Measurements from ENCODE around the gene ULBP1. TPM values are rescaled to one million over a fixed set of nuclear protein-coding genes. Genes with fewer than 3 reads are reported as not detected.
A peak's percentile ranks its signal among the peaks of the same experiment; 100 is the strongest.

Gene ULBP1
- total RNA-seq, 1 donor from 2014 or later: 0.11 TPM

DNA sequence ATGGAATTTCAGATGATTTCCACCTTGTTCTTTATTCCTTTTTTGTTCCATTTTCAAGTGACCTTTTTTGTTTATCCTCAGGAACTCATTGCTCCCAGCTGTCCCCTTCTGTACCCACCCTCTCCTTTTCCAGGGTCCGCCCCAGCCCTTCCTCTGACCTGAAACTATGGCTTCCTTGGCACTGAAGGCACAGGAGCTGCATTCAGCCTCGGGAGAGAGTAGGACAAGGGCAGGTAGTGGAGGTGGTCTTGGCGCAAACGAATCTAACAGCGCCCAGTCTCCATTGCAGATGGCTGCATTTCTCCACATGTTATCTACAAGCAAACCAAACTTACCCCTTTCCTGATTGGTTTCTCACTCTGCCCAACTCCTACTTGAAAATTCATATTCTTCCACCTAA is 30.7 kb upstream of the ULBP1 start:
- DNase-seq (ENCODE audit: low spot score): no peak
- H3K27me3 ChIP-seq: peaks cover 100% of the 10 kb centered on the region
- H3K36me3 ChIP-seq: no peaks in the 10 kb centered on the region
- no peaks in the 10 kb centered on the region for H4K20me1 ChIP-seq (ENCODE audit: low read depth)
- H2AFZ ChIP-seq (replicated peaks): no peak overlapping the region
- no peaks in the 10 kb centered on the region for H3K36me3 Mint-ChIP-seq
- H3K79me2 ChIP-seq (ENCODE audit: low read depth): no peaks in the 10 kb centered on the region
- no peak overlapping the region for H3K4me3 Mint-ChIP-seq
- H3K4me1 ChIP-seq: no peaks in the 10 kb centered on the region
- H3K27me3 Mint-ChIP-seq (ENCODE audit: insufficient read depth, low read depth): peaks cover 78% of the 10 kb centered on the region
- H3K27ac ChIP-seq: no peak overlapping the region
- no peaks in the 10 kb centered on the region for H3K4me1 Mint-ChIP-seq
- no peak overlapping the region for H3K9ac ChIP-seq
- H3K4me2 ChIP-seq: no peak overlapping the region
- no peaks in the 10 kb centered on the region for H3F3A ChIP-seq (ENCODE audit: low read depth)
- H3K4me3 ChIP-seq: no peak overlapping the region
- no peak overlapping the region for H3K27ac Mint-ChIP-seq
- TF ChIP-seq, protein P1, sequence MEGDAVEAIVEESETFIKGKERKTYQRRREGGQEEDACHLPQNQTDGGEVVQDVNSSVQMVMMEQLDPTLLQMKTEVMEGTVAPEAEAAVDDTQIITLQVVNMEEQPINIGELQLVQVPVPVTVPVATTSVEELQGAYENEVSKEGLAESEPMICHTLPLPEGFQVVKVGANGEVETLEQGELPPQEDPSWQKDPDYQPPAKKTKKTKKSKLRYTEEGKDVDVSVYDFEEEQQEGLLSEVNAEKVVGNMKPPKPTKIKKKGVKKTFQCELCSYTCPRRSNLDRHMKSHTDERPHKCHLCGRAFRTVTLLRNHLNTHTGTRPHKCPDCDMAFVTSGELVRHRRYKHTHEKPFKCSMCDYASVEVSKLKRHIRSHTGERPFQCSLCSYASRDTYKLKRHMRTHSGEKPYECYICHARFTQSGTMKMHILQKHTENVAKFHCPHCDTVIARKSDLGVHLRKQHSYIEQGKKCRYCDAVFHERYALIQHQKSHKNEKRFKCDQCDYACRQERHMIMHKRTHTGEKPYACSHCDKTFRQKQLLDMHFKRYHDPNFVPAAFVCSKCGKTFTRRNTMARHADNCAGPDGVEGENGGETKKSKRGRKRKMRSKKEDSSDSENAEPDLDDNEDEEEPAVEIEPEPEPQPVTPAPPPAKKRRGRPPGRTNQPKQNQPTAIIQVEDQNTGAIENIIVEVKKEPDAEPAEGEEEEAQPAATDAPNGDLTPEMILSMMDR (IDR thresholded peaks at IDR 0.05): no peak
- no peaks in the 10 kb centered on the region for H3K9me3 ChIP-seq (ENCODE audit: low read depth)
- H3K9me3 Mint-ChIP-seq: no peaks in the 10 kb centered on the region

DNA sequence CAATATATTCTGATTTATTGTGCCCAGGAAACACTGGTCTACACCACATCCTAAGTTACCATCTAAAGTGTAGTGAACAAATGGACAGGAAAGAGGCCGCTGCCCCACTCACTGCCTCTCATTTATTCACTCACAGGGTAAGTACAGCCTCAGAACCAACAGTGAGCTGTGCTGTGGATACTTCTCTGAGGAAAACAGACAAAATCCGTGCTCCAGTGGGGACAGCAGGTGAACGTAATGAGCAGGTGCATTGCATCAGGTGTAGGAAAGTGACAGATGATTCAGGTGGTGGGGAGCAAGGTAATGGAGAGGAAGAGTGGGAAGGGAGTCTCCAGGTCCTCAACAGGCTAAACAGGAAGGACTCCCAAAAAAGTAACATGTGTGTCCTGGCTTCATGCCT is 30.3 kb upstream of the ULBP1 start:
- Mint-ChIP-seq H3K4me3 (no peak overlapping the region), H3K36me3 (no peaks in the 10 kb centered on the region), H3K9me3 (no peaks in the 10 kb centered on the region), H3K4me1 (no peaks in the 10 kb centered on the region), H3K27me3 (ENCODE audit: insufficient read depth, low read depth) (peaks cover 78% of the 10 kb centered on the region), H3K27ac (no peak overlapping the region)
- Histone ChIP-seq H3K79me2 (ENCODE audit: low read depth) (no peaks in the 10 kb centered on the region), H3K9ac (no peak overlapping the region), H3K4me1 (peaks cover 2% of the 10 kb centered on the region), H2AFZ (replicated peaks) (no peak overlapping the region), H3K9me3 (ENCODE audit: low read depth) (no peaks in the 10 kb centered on the region), H3K36me3 (no peaks in the 10 kb centered on the region), H4K20me1 (ENCODE audit: low read depth) (no peaks in the 10 kb centered on the region), H3K27me3 (peaks cover 100% of the 10 kb centered on the region), H3K27ac (no peak overlapping the region), H3K4me3 (no peak overlapping the region), H3F3A (ENCODE audit: low read depth) (no peaks in the 10 kb centered on the region), H3K4me2 (no peak overlapping the region)
- DNase-seq (ENCODE audit: low spot score): no peak
- TF ChIP-seq EZH2 (IDR thresholded peaks at IDR 0.05): no peak
- TF ChIP-seq EZH2phosphoT487 (IDR thresholded peaks at IDR 0.05): no peak
- TF ChIP-seq, protein P1 (IDR thresholded peaks at IDR 0.05): no peak

DNA sequence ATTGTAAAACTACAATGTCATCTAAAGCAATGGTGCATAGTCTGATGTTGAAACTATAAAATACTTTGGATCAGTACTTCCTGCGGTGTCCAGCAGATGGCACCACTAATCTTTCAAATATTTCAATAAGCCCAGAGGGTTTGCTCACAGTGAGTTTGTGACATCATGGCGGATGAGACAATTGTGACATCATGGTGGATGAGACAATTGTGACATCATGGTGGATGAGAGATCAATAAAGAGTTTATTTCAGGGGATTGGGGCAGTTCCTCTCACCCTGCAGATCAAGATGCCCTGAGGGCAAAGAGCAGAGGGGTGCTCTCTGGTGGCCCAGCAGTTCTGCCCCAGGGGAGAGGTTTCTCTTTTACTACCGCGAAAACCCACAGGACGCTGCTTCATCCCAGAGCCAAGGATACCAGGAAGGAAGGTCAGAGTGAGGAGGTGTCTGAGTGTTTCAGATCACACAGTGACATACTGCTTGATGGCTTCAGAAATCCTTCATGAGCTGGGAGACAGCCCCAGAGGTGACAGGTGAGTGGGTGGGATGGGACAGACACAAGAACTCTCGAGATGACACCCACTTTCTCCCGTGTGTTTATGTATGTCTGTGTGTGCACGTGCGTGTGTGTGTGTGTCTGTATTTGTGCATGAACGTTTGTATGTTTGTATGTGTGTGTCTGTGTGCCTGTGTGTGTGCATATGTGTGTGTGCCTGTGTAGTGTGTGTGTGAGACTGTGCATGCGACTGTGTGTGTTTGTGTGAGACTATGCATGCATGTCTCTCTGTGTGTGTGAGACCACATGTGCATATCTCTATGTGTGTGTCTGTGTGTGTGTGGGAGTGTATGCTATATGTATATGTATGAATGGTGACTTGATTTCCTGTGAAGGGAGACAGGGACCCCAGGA is 29.2 kb upstream of the ULBP1 start:
- Histone ChIP-seq H3K79me2 (ENCODE audit: low read depth) (no peaks in the 10 kb centered on the region), H3K27me3 (peaks cover 100% of the 10 kb centered on the region), H4K20me1 (ENCODE audit: low read depth) (peaks cover 6% of the 10 kb centered on the region), H3K4me3 (no peak overlapping the region), H3K4me1 (peaks cover 5% of the 10 kb centered on the region), H3F3A (ENCODE audit: low read depth) (no peaks in the 10 kb centered on the region), H3K36me3 (no peaks in the 10 kb centered on the region), H3K4me2 (no peak overlapping the region), H2AFZ (replicated peaks) (no peak overlapping the region), H3K27ac (no peak overlapping the region), H3K9ac (no peak overlapping the region), H3K9me3 (ENCODE audit: low read depth) (no peaks in the 10 kb centered on the region)
- Mint-ChIP-seq H3K4me3 (no peak overlapping the region), H3K27me3 (ENCODE audit: insufficient read depth, low read depth) (peaks cover 81% of the 10 kb centered on the region), H3K9me3 (no peaks in the 10 kb centered on the region), H3K36me3 (no peaks in the 10 kb centered on the region), H3K4me1 (peaks cover 4% of the 10 kb centered on the region), H3K27ac (no peak overlapping the region)
- TF ChIP-seq, protein P1 (IDR thresholded peaks at IDR 0.05): peak; percentile 83
- TF ChIP-seq EZH2phosphoT487 (IDR thresholded peaks at IDR 0.05): peak; percentile 46
- TF ChIP-seq EZH2 (IDR thresholded peaks at IDR 0.05): no peak
- DNase-seq (ENCODE audit: low spot score): peak; percentile 68

All from neural progenitor cell (in vitro differentiated cells).